Sigmoid colon (tissue), 7 donors: ENCODE results near the gene PCAT6. TPM values are rescaled to one million over a fixed set of nuclear protein-coding genes. Genes with fewer than 3 reads are reported as not detected.

Source experiments
- DNase-seq: peaks from one replicate; pipeline ENCODE4 v3.0.0-alpha.2; 2019
- H3K27ac ChIP-seq, 4 donors: fragments of 200-600 bp; sonication (generic); one replicate each; pipeline ENCODE4 v1.5.1; 2016 to 2019; ENCODE audit warnings: mild to moderate bottlenecking in 1 of 4
- H3K27me3 ChIP-seq, 3 donors: fragments of 200-600 bp; sonication (generic); one replicate each; pipeline ENCODE4 v1.5.1; 2019; ENCODE audit warnings: mild to moderate bottlenecking in 1 of 3
- H3K36me3 ChIP-seq, 4 donors: fragments of 200-600 bp; sonication (generic); one replicate each; pipeline ENCODE4 v1.5.1; 2016 to 2019
- H3K4me1 ChIP-seq, 4 donors: fragments of 200-600 bp; sonication (generic); one replicate each; pipeline ENCODE4 v1.5.1; 2017 to 2019
- H3K4me3 ChIP-seq, 4 donors: fragments of 200-600 bp; sonication (generic); one replicate each; pipeline ENCODE4 v1.5.1; 2017 to 2019; ENCODE audit warnings: mild to moderate bottlenecking in 2 of 4, moderate library complexity in 1 of 4
- H3K9me3 ChIP-seq, 4 donors: fragments of 200-600 bp in 3 of 4; sonication (generic) in 3 of 4; one replicate each; pipeline versions ENCODE4 v1.5.1 to v1.6.1; 2013 to 2019
- EP300 ChIP-seq, 4 donors: sonication (generic); formaldehyde crosslinking; IDR thresholded peaks; one replicate each; pipeline ENCODE4 v1.6.1; 2017; ENCODE audit warnings: antibody characterized with exemption in 4 of 4
- POLR2A ChIP-seq, 2 donors: fragments of 450-650 bp; IDR thresholded peaks; one replicate each; pipeline ENCODE4 v1.6.1; 2016; ENCODE audit warnings: antibody characterized with exemption in 2 of 2, mild to moderate bottlenecking in 2 of 2, moderate library complexity in 2 of 2
- POLR2AphosphoS5 ChIP-seq, 4 donors: sonication (generic); formaldehyde crosslinking; IDR thresholded peaks; one replicate each; pipeline ENCODE4 v1.6.1; 2017; ENCODE audit warnings: antibody characterized with exemption in 4 of 4
- WGBS, 2 donors: extraction: QIAGEN DNeasy Blood & Tissue Kit; methylation state at CpG; one replicate each; pipeline ENCODE4 v1.1.7; 2013; 5-methylcytosine and 5-hydroxymethylcytosine counted together
- intact Hi-C: fragments of 100-400 bp; cut with DNase I; formaldehyde crosslinking; loops from one replicate; pipeline ENCODE4 v1.15.1; 2023
- polyA plus RNA-seq, 3 donors: library from polyadenylated mRNA; stranded (reverse); fragments of 200-250 nt; gene quantifications; one replicate each; pipeline ENCODE4 v1.2.3, GENCODE V29; 2013
- total RNA-seq, 4 donors: library from RNA; depleted of rRNA; stranded (reverse); fragments of >200 nt; gene quantifications; one replicate each; pipeline ENCODE4 v1.1.0, GENCODE V29; 2016
- TF ChIP-seq, protein P1 (sequence below), 4 experiments: fragments of 450-650 bp in 3 of 4; fragments of 200-600 bp in 1 of 4; IDR thresholded peaks; one replicate each; pipeline ENCODE4 v1.5.1; 2016 to 2019; ENCODE audit warnings: antibody characterized with exemption in 4 of 4, mild to moderate bottlenecking in 3 of 4, moderate library complexity in 2 of 4
- donor health status: healthy with polysubstance abuse.
- donor health status: Bipolar disorder and iron deficiency.
- donor health status: healthy.

PCAT6 gene
- total RNA-seq: not detected
- 1 to 10 TPM in 2 of 3 donors, not detected in 1; 1.6 to 1.7 TPM for polyA plus RNA-seq

DNA sequence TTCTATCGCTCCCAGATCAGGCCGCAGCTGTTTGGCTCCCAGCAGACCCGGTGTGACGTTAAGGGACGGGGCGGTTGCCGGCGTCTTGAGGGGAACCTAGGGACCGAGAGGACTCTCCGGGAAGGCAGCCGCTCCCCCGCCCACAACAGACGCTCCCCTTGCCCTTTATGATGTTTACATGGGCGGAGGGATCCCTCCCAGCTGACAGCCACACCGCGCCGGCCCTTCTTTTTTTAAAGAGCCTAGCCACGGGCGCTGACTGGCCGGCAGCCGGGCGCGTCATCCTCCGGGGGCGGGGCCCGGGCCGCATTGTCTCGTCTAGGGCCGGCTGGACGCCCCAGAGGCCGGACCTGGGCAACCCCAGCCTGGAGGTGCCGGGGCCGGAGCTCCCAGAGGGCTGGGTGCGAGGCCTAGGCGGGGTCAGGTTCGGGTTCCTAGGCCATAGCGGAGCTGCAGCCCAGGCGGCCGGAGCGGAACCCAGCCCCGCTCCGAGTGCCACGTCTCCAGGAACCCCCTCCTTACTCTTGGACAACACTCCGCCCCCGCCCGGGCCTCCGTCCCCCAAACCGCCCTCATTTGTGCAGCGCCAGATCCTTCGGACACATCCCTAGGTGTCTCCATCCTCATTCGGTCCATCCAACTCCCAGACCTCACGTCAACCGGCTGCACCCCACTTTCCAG, at the start of gene PCAT6:
TSS of gene PCAT6 (plus strand) at position 340 of the 681 bp plus-strand sequence.
- intact Hi-C loops: loop anchor here (1.0 to 5.0 kb wide), 4 partner anchors 51 to 197 kb away; partner anchors contain the start of genes RABIF and TMEM183A
- no peaks in the 10 kb centered on the region for H3K27me3 ChIP-seq
- H3K4me1 ChIP-seq: peaks cover 0 to 38% (median 24%) of the 10 kb centered on the region in 4 donors
- H3K9me3 ChIP-seq: no peaks in the 10 kb centered on the region
- TF ChIP-seq EP300 (IDR thresholded peaks at IDR 0.05) (peak in 2 of 4 donors; percentile 42 to 70), POLR2A (IDR thresholded peaks at IDR 0.05) (peak; percentile 55 to 76), POLR2AphosphoS5 (IDR thresholded peaks at IDR 0.05) (peak; percentile 62 to 92 (median 87))
- TF ChIP-seq, protein P1, sequence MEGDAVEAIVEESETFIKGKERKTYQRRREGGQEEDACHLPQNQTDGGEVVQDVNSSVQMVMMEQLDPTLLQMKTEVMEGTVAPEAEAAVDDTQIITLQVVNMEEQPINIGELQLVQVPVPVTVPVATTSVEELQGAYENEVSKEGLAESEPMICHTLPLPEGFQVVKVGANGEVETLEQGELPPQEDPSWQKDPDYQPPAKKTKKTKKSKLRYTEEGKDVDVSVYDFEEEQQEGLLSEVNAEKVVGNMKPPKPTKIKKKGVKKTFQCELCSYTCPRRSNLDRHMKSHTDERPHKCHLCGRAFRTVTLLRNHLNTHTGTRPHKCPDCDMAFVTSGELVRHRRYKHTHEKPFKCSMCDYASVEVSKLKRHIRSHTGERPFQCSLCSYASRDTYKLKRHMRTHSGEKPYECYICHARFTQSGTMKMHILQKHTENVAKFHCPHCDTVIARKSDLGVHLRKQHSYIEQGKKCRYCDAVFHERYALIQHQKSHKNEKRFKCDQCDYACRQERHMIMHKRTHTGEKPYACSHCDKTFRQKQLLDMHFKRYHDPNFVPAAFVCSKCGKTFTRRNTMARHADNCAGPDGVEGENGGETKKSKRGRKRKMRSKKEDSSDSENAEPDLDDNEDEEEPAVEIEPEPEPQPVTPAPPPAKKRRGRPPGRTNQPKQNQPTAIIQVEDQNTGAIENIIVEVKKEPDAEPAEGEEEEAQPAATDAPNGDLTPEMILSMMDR (IDR thresholded peaks at IDR 0.05): no peak
- 0 to 1% methylated on average over 53 of the region's 53 CpGs for WGBS, 2 donors
- H3K36me3 ChIP-seq: no peaks in the 10 kb centered on the region
- H3K4me3 ChIP-seq: peak within 1 kb of the TSS; percentile 55 to 89 (median 82)
- peak; percentile 98 for DNase-seq
- H3K27ac ChIP-seq: peak within 1 kb of the TSS; percentile 84 to 91 (median 87)

DNA sequence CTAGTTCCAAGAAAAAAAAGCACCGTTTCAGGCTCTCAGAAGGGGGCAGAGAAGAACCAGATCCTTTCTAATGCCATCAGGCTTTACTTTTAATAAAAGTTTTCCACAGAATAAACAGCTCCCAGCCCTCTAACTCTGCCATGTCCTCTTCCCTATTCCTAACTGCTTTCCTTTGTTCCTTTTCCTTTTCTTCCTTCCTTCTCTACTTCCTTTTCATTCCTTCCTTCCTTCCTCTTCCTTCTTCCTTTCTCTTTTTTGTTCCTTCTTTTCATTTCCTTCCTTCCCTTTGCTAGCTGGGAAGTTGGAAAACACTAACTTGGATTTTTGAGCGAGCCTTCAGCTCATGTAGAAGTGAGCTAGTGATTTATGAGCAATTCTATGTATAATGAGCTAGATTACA, 48.7 kb upstream of the PCAT6 start:
- Histone ChIP-seq H3K4me3 (no peak overlapping the region), H3K9me3 (no peaks in the 10 kb centered on the region), H3K4me1 (peaks cover 0 to 16% (median 13%) of the 10 kb centered on the region in 4 donors), H3K27me3 (no peaks in the 10 kb centered on the region), H3K27ac (peak overlapping the region in 2 of 4 donors; percentile 23 to 27), H3K36me3 (peaks cover 9 to 96% (median 42%) of the 10 kb centered on the region in 4 donors)
- DNase-seq: no peak
- WGBS, 2 donors: 55 to 62% methylated on average over 2 of the region's 2 CpGs
- intact Hi-C loops: no loop called here
- TF ChIP-seq, protein P1 (IDR thresholded peaks at IDR 0.05): no peak
- TF ChIP-seq POLR2AphosphoS5 (IDR thresholded peaks at IDR 0.05) (no peak), POLR2A (IDR thresholded peaks at IDR 0.05) (no peak), EP300 (IDR thresholded peaks at IDR 0.05) (no peak)

DNA sequence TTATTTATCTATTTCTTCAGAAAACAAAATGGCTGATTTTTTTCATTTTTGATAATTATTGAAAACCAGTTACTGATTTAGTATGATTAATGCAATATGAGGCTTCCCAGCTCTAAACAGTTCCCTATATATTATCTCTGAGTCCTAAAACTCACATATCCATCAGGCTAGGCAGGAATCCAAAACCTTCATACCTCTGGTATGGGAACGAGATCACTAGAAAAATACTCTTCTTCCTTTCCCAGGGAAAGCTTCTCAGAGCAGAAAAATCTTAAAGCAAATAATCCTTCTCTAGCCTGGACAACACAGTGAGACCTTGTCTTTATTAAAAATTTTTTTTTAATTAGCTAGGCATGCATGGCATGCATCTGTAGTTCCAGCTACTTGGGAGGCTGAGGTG, 45.0 kb upstream of the PCAT6 start:
- 96 to 98% methylated on average over 1 of the region's 1 CpG for WGBS, 2 donors
- Histone ChIP-seq H3K36me3 (peaks cover 9 to 90% (median 23%) of the 10 kb centered on the region in 4 donors), H3K27me3 (no peaks in the 10 kb centered on the region), H3K4me1 (peaks cover 0 to 16% (median 13%) of the 10 kb centered on the region in 4 donors), H3K9me3 (no peaks in the 10 kb centered on the region), H3K27ac (no peak overlapping the region), H3K4me3 (no peak overlapping the region)
- TF ChIP-seq, protein P1 (IDR thresholded peaks at IDR 0.05): no peak
- TF ChIP-seq POLR2AphosphoS5 (IDR thresholded peaks at IDR 0.05) (no peak), EP300 (IDR thresholded peaks at IDR 0.05) (no peak), POLR2A (IDR thresholded peaks at IDR 0.05) (no peak)
- no peak for DNase-seq
- intact Hi-C loops: no loop called here

DNA sequence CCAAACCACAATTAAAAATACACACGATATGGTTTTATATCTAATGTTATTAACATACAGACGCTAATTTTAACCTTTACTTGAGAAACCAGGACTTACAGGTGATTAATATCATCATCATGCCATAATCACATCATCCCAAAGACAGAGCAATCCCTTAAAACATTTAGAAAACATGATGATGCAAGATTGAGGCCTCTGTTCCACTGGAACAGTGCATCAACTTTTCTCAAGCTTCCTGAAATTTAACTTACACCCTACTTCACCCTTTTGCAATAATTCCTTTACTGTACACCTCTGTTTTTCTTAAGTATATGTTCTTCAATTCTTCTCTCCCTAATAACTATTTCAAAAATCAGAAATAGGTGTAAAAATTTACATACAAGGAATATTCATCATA, 40.6 kb upstream of the PCAT6 start:
- intact Hi-C loops: no loop called here
- H3K36me3 ChIP-seq: peaks cover 9 to 92% (median 38%) of the 10 kb centered on the region in 4 donors
- TF ChIP-seq POLR2A (IDR thresholded peaks at IDR 0.05) (no peak), EP300 (IDR thresholded peaks at IDR 0.05) (no peak), POLR2AphosphoS5 (IDR thresholded peaks at IDR 0.05) (no peak)
- TF ChIP-seq, protein P1 (IDR thresholded peaks at IDR 0.05): no peak

More for the DNA sequence above, 40.6 kb upstream of the PCAT6 start:
- Histone ChIP-seq H3K27ac (no peak overlapping the region), H3K27me3 (no peaks in the 10 kb centered on the region), H3K9me3 (no peaks in the 10 kb centered on the region), H3K4me3 (no peak overlapping the region), H3K4me1 (no peaks in the 10 kb centered on the region)
- WGBS, 2 donors: 96 to 99% methylated on average over 2 of the region's 2 CpGs
- DNase-seq: no peak
